Neural progenitor cell (in vitro differentiated cells): ENCODE results near the gene PRPS2. TPM values are rescaled to one million over a fixed set of nuclear protein-coding genes. Genes with fewer than 3 reads are reported as not detected.

Experiments used
- DNase-seq: peaks from one replicate; pipeline ENCODE4 v3.0.0-alpha.2; 2016; ENCODE audit warnings: low spot score
- H2AFZ ChIP-seq: fragments of 200-600 bp; sonication (generic); replicated peaks from 2 replicates; pipeline ENCODE4 v1.6.1; 2016; ENCODE audit warnings: antibody characterized with exemption
- H3F3A ChIP-seq: fragments of 200-600 bp; sonication (generic); 2 replicates; pipeline ENCODE4 v1.6.1; 2016; ENCODE audit warnings: antibody characterized with exemption, low read depth
- H3K27ac ChIP-seq: fragments of 200-600 bp; sonication (generic); 2 replicates; pipeline ENCODE4 v1.5.1; 2016; ENCODE audit warnings: mild to moderate bottlenecking
- H3K27me3 ChIP-seq: fragments of 200-600 bp; sonication (generic); 2 replicates; pipeline ENCODE4 v1.6.1; 2016; ENCODE audit warnings: mild to moderate bottlenecking, moderate library complexity
- H3K36me3 ChIP-seq: fragments of 200-600 bp; sonication (generic); 2 replicates; pipeline ENCODE4 v1.5.1; 2016
- H3K4me1 ChIP-seq: fragments of 200-600 bp; sonication (generic); 2 replicates; pipeline ENCODE4 v1.6.1; 2016; ENCODE audit warnings: mixed run types
- H3K4me2 ChIP-seq: fragments of 200-600 bp; sonication (generic); 2 replicates; pipeline ENCODE4 v1.6.1; 2016
- H3K4me3 ChIP-seq: fragments of 200-600 bp; sonication (generic); 2 replicates; pipeline ENCODE4 v1.5.1; 2016
- H3K79me2 ChIP-seq: fragments of 200-600 bp; sonication (generic); 2 replicates; pipeline ENCODE4 v1.6.1; 2016; ENCODE audit warnings: low read depth
- H3K9ac ChIP-seq: fragments of 200-600 bp; sonication (generic); 2 replicates; pipeline ENCODE4 v1.6.1; 2016
- H3K9me3 ChIP-seq: fragments of 200-600 bp; sonication (generic); 2 replicates; pipeline ENCODE4 v1.5.1; 2016; ENCODE audit warnings: low read depth
- H4K20me1 ChIP-seq: fragments of 200-600 bp; sonication (generic); 2 replicates; pipeline ENCODE4 v1.6.1; 2016; ENCODE audit warnings: low read depth
- H3K27ac Mint-ChIP-seq: 3 replicates; pipeline ENCODE4 v1.8.0; 2021; ENCODE audit warnings: mixed read lengths
- H3K27me3 Mint-ChIP-seq: 2 replicates; pipeline ENCODE4 v1.8.0; 2022; ENCODE audit warnings: low read depth, mild to moderate bottlenecking, inconsistent platforms, moderate library complexity, mixed read lengths; ENCODE audit not compliant: insufficient read depth
- H3K36me3 Mint-ChIP-seq: 3 replicates; pipeline ENCODE4 v1.8.0; 2021; ENCODE audit warnings: mixed read lengths
- H3K4me1 Mint-ChIP-seq: 3 replicates; pipeline ENCODE4 v1.8.0; 2021; ENCODE audit warnings: mixed read lengths
- H3K4me3 Mint-ChIP-seq: 3 replicates; pipeline ENCODE4 v1.8.0; 2021; ENCODE audit warnings: mild to moderate bottlenecking, moderate library complexity, mixed read lengths
- H3K9me3 Mint-ChIP-seq: 3 replicates; pipeline ENCODE4 v1.8.0; 2020; ENCODE audit warnings: mixed read lengths
- CTCF ChIP-seq: fragments of 200-600 bp; sonication (generic); IDR thresholded peaks from 2 replicates; pipeline ENCODE4 v1.5.1; 2017; ENCODE audit warnings: antibody characterized with exemption, mild to moderate bottlenecking
- EZH2 ChIP-seq: fragments of 200-600 bp; sonication (generic); IDR thresholded peaks from 2 replicates; pipeline ENCODE4 v1.6.1; 2017; ENCODE audit warnings: antibody characterized with exemption, mild to moderate bottlenecking, moderate library complexity
- EZH2phosphoT487 ChIP-seq: fragments of 200-600 bp; sonication (generic); IDR thresholded peaks from 2 replicates; pipeline ENCODE4 v1.6.1; 2017; ENCODE audit warnings: antibody characterized with exemption
- total RNA-seq: library from RNA; depleted of rRNA; stranded (reverse); fragments of >200 nt; gene quantifications from 2 replicates; pipeline ENCODE4 v1.2.3, GENCODE V29; 2015; ENCODE audit warnings: low replicate concordance

The PRPS2 gene
- total RNA-seq, 1 donor from 2014 or later: 32.2 TPM

- H2AFZ ChIP-seq: no peak overlapping the region
- no peak for TF ChIP-seq EZH2
- TF ChIP-seq CTCF: no peak
- no peak for TF ChIP-seq EZH2phosphoT487
These were observed 22.7 kb upstream of the PRPS2 start for GRCh38 chrX:12768491-12768890.

GRCh38 chrX:12770440-12770839 is 20.8 kb upstream of the PRPS2 start:
- no peak overlapping the region for H3K4me3 Mint-ChIP-seq
- Histone ChIP-seq H3F3A (no peaks in the 10 kb centered on the region), H3K9ac (no peak overlapping the region), H3K27ac (no peak overlapping the region), H3K4me3 (no peak overlapping the region), H3K4me1 (no peaks in the 10 kb centered on the region), H4K20me1 (no peaks in the 10 kb centered on the region), H3K9me3 (no peaks in the 10 kb centered on the region), H3K4me2 (no peak overlapping the region), H3K27me3 (no peaks in the 10 kb centered on the region), H2AFZ (no peak overlapping the region), H3K79me2 (no peaks in the 10 kb centered on the region), H3K36me3 (no peaks in the 10 kb centered on the region)
- no peaks in the 10 kb centered on the region for H3K4me1 Mint-ChIP-seq
- TF ChIP-seq EZH2phosphoT487 (no peak), CTCF (peak; percentile 62), EZH2 (no peak)
- peak; percentile 24 for DNase-seq
- no peaks in the 10 kb centered on the region for H3K9me3 Mint-ChIP-seq
- no peaks in the 10 kb centered on the region for H3K36me3 Mint-ChIP-seq
- no peak overlapping the region for H3K27ac Mint-ChIP-seq
- H3K27me3 Mint-ChIP-seq: no peaks in the 10 kb centered on the region

More at GRCh38 chrX:12768491-12768890, 22.7 kb upstream of the PRPS2 start:
- H3K9ac ChIP-seq: no peak overlapping the region
- no peaks in the 10 kb centered on the region for H3F3A ChIP-seq
- no peak overlapping the region for H3K27ac Mint-ChIP-seq
- H3K27me3 ChIP-seq: no peaks in the 10 kb centered on the region
- no peaks in the 10 kb centered on the region for H3K36me3 ChIP-seq
- peaks cover 10% of the 10 kb centered on the region for H3K9me3 Mint-ChIP-seq
- no peak overlapping the region for H3K4me2 ChIP-seq
- H3K4me3 ChIP-seq: no peak overlapping the region
- no peak overlapping the region for H3K27ac ChIP-seq
- H3K36me3 Mint-ChIP-seq: no peaks in the 10 kb centered on the region
- H3K4me1 Mint-ChIP-seq: no peaks in the 10 kb centered on the region
- H3K27me3 Mint-ChIP-seq: no peaks in the 10 kb centered on the region
- no peaks in the 10 kb centered on the region for H3K79me2 ChIP-seq
- DNase-seq: no peak
- no peaks in the 10 kb centered on the region for H3K9me3 ChIP-seq
- H3K4me3 Mint-ChIP-seq: no peak overlapping the region
- H4K20me1 ChIP-seq: no peaks in the 10 kb centered on the region
- no peaks in the 10 kb centered on the region for H3K4me1 ChIP-seq

- no peak for TF ChIP-seq EZH2phosphoT487
- TF ChIP-seq CTCF: peak; percentile 73
- no peak overlapping the region for H3K9ac ChIP-seq
- H3K4me2 ChIP-seq: no peak overlapping the region
- H3K4me3 Mint-ChIP-seq: no peak overlapping the region
- H3K27me3 ChIP-seq: no peaks in the 10 kb centered on the region
- peak; percentile 84 for DNase-seq
- H3K4me1 Mint-ChIP-seq: no peaks in the 10 kb centered on the region
- no peak overlapping the region for H2AFZ ChIP-seq
- H3K36me3 ChIP-seq: no peaks in the 10 kb centered on the region
- no peaks in the 10 kb centered on the region for H3K9me3 Mint-ChIP-seq
- no peaks in the 10 kb centered on the region for H3K79me2 ChIP-seq
- no peak overlapping the region for H3K27ac Mint-ChIP-seq
- H4K20me1 ChIP-seq: no peaks in the 10 kb centered on the region
- no peaks in the 10 kb centered on the region for H3K27me3 Mint-ChIP-seq
- H3K4me1 ChIP-seq: no peaks in the 10 kb centered on the region
- H3F3A ChIP-seq: no peaks in the 10 kb centered on the region
- no peak overlapping the region for H3K4me3 ChIP-seq
- no peaks in the 10 kb centered on the region for H3K36me3 Mint-ChIP-seq
- H3K9me3 ChIP-seq: no peaks in the 10 kb centered on the region
- no peak overlapping the region for H3K27ac ChIP-seq
These were observed 19.7 kb upstream of the PRPS2 start for GRCh38 chrX:12771445-12772069.
